Panc1 (cell line): ENCODE data around the gene HSD17B1. TPM values are rescaled to one million over a fixed set of nuclear protein-coding genes. Genes with fewer than 3 reads are reported as not detected.

ENCODE experiments used
- ATAC-seq: fragments of 200-7000 bp; cut with Tn5 transposase; 2 replicates; pipeline ENCODE4 v1.9.1; 2020; ENCODE audit warnings: mild to moderate bottlenecking, moderate library complexity
- BruUV-seq: library from RNA; stranded (reverse); fragments of 400-500 nt; replicated peaks from 2 replicates; lab custom pipeline; 2021; lab: Mats Ljungman, UMichigan
- CTCF ChIA-PET: fragments of 300-600 bp; sonication (Branson Sonifier 250); formaldehyde crosslinking; loops from one replicate; lab custom pipeline; 2022; ENCODE audit warnings: antibody characterized with exemption; lab: Charles Lee
- POLR2A ChIA-PET: fragments of 300-600 bp; sonication (Branson Sonifier 250); formaldehyde crosslinking; loops from one replicate; lab custom pipeline; 2022; ENCODE audit warnings: antibody characterized with exemption; lab: Charles Lee
- DNase-seq: peaks from one replicate; pipeline ENCODE4 v3.0.0-alpha.2; 2010; ENCODE audit warnings: low read depth, low spot score
- H3K27ac ChIP-seq: 2 replicates; pipeline ENCODE4 v1.5.1; 2011; ENCODE audit warnings: mild to moderate bottlenecking, low read length, inconsistent platforms
- H3K27me3 ChIP-seq: fragments of 200-500 bp; sonication (Bioruptor generic); 2 replicates; pipeline ENCODE4 v1.6.0; 2014; ENCODE audit warnings: low read length, inconsistent platforms; ENCODE audit not compliant: control insufficient read depth, insufficient read depth
- H3K36me3 ChIP-seq: fragments of 200-500 bp; sonication (Bioruptor generic); 2 replicates; pipeline ENCODE4 v1.5.1; 2014; ENCODE audit warnings: inconsistent platforms, mild to moderate bottlenecking, low read length, moderate library complexity; ENCODE audit not compliant: control insufficient read depth, insufficient read depth
- H3K4me1 ChIP-seq: 2 replicates; pipeline ENCODE4 v1.5.1; 2011; ENCODE audit warnings: inconsistent platforms, mild to moderate bottlenecking, low read length, moderate library complexity; ENCODE audit not compliant: control insufficient read depth, insufficient read depth
- H3K4me3 ChIP-seq, 2 experiments: 2 replicates each; pipeline ENCODE4 v1.5.1; 2011 to 2012; ENCODE audit warnings: low read depth in 2 of 2, low read length in 2 of 2, mild to moderate bottlenecking in 2 of 2, inconsistent platforms in 1 of 2, moderate library complexity in 1 of 2
- H3K9me3 ChIP-seq: fragments of 200-500 bp; sonication (Bioruptor generic); 2 replicates; pipeline ENCODE4 v1.5.1; 2014; ENCODE audit warnings: low read depth, mild to moderate bottlenecking, inconsistent platforms, low read length, moderate library complexity; ENCODE audit not compliant: control insufficient read depth, insufficient read depth
- CTCF ChIP-seq: fragments of 450-650 bp; IDR thresholded peaks from 2 replicates; pipeline ENCODE4 v1.5.1; 2017; ENCODE audit warnings: mild to moderate bottlenecking
- POLR2AphosphoS5 ChIP-seq: IDR thresholded peaks from 2 replicates; pipeline ENCODE4 v1.6.1; 2012; ENCODE audit warnings: mild to moderate bottlenecking, low read depth, low read length, moderate library complexity
- REST ChIP-seq, 2 experiments: IDR thresholded peaks; 2 replicates each; pipeline ENCODE4 v1.6.1; 2011 to 2012; ENCODE audit warnings: low read depth in 2 of 2, control low read depth in 1 of 2, low read length in 1 of 2, mild to moderate bottlenecking in 1 of 2, moderate library complexity in 1 of 2; ENCODE audit not compliant: insufficient read depth in 1 of 2
- SIN3A ChIP-seq: IDR thresholded peaks from 2 replicates; pipeline ENCODE4 v1.6.1; 2012; ENCODE audit warnings: low read depth, mild to moderate bottlenecking, low read length, moderate library complexity, borderline replicate concordance; ENCODE audit not compliant: insufficient read depth
- TCF7L2 ChIP-seq: IDR thresholded peaks from 2 replicates; pipeline ENCODE4 v1.6.1; 2011; ENCODE audit warnings: mild to moderate bottlenecking, low read depth, low read length, inconsistent platforms
- in situ Hi-C: cut with HindIII; loops from 2 replicates; pipeline ENCODE4 v1.10.0; 2016; ENCODE audit warnings: low sequenced_read_pairs, low pct_unique_long_range_greater_than_20kb
- intact Hi-C: fragments of 100-400 bp; cut with micrococcal nuclease; formaldehyde crosslinking; loops from one replicate; pipeline ENCODE4 v1.10.0; 2022; ENCODE audit not compliant: unreplicated experiment
- total RNA-seq: library from RNA; stranded (reverse); gene quantifications from one replicate; pipeline ENCODE4 v1.2.1, GENCODE V29; 2021; ENCODE audit not compliant: unreplicated experiment

Gene HSD17B1
- total RNA-seq, 1 experiment from 2014 or later = 5.4 TPM

GRCh38 chr17:42537156-42537805 is 15.4 kb upstream of the HSD17B1 start:
- in situ Hi-C loops = no loop called here
- peak overlapping the region; percentile 79 for H3K27ac ChIP-seq
- ATAC-seq (no peak), DNase-seq (no peak)
- intact Hi-C loops = no loop called here
- H3K4me3 ChIP-seq = peak overlapping the region; percentile 62 to 76
- ChIA-PET POLR2A (no interaction called here), CTCF (no interaction called here)
- H3K36me3 ChIP-seq = no peaks in the 10 kb centered on the region; the same call in 1 of the 2 replicates
- BruUV-seq = no TSS peak
- no peaks in the 10 kb centered on the region for H3K27me3 ChIP-seq
- peaks cover 33% of the 10 kb centered on the region for H3K4me1 ChIP-seq
- TF ChIP-seq SIN3A (no peak), TCF7L2 (no peak), CTCF (no peak), POLR2AphosphoS5 (no peak), REST (IDR thresholded peaks at IDR 0.05; ENCODE audit: insufficient read depth in 1 of 2, low read depth in 2 of 2, low read length in 1 of 2) (no peak)
- H3K9me3 ChIP-seq = no peaks in the 10 kb centered on the region

GRCh38 chr17:42537826-42538451 is 14.8 kb upstream of the HSD17B1 start:
- POLR2A ChIA-PET = no interaction called here
- intact Hi-C loops = no loop called here
- CTCF ChIA-PET = interaction anchor here (0.6 kb wide), 1 partner anchor 455 kb away, joined by 5 read pairs; no protein-coding TSS in a partner anchor

More at GRCh38 chr17:42537826-42538451, 14.8 kb upstream of the HSD17B1 start:
- Histone ChIP-seq H3K27ac (0 out of 2 replicates have a peak overlapping the region, but pooled peaks have one; percentile 12), H3K9me3 (no peaks in the 10 kb centered on the region), H3K27me3 (no peaks in the 10 kb centered on the region), H3K4me3 (no peak overlapping the region), H3K36me3 (no peaks in the 10 kb centered on the region; the same call in 1 of the 2 replicates), H3K4me1 (peaks cover 33% of the 10 kb centered on the region)
- ATAC-seq = no peak
- in situ Hi-C loops = no loop called here
- no peak for TF ChIP-seq SIN3A
- no peak for TF ChIP-seq TCF7L2
- TF ChIP-seq POLR2AphosphoS5 = no peak
- BruUV-seq = TSS peak; percentile 66
- DNase-seq = no peak
